Stomach (tissue), 9 donors: Measurements from ENCODE around the gene RNASEH2A. TPM values are rescaled to one million over a fixed set of nuclear protein-coding genes. Genes with fewer than 3 reads are reported as not detected.
A peak's percentile ranks its signal among the peaks of the same experiment; 100 is the strongest.

Source experiments
- DNase-seq, 2 donors: peaks; one replicate each; pipeline versions ENCODE4 v3.0.0 to v3.0.0-alpha.2; 2013 to 2019
- H3K27ac ChIP-seq, 5 donors: fragments of 200-600 bp in 4 of 5; sonication (generic) in 4 of 5; one replicate each; pipeline ENCODE4 v1.5.1; 2013 to 2019; ENCODE audit warnings: mild to moderate bottlenecking in 1 of 5, moderate library complexity in 1 of 5
- H3K27me3 ChIP-seq, 3 donors: fragments of 200-600 bp; sonication (generic); one replicate each; pipeline ENCODE4 v1.5.1; 2017 to 2019; ENCODE audit warnings: mixed run types in 1 of 3
- H3K36me3 ChIP-seq, 4 donors: fragments of 200-600 bp; sonication (generic); 1 replicate in 3 of 4; 2 replicates in 1 of 4; pipeline ENCODE4 v1.5.1; 2016 to 2019
- H3K4me1 ChIP-seq, 4 donors: fragments of 200-600 bp; sonication (generic); one replicate each; pipeline ENCODE4 v1.5.1; 2016 to 2019
- H3K4me3 ChIP-seq, 4 donors: fragments of 200-600 bp; sonication (generic) in 3 of 4; one replicate each; pipeline ENCODE4 v1.5.1; 2016 to 2019; ENCODE audit warnings: mild to moderate bottlenecking in 1 of 4
- H3K9me3 ChIP-seq, 4 donors: fragments of 200-600 bp; sonication (generic); one replicate each; pipeline ENCODE4 v1.5.1; 2016 to 2019
- CTCF ChIP-seq, 7 experiments: fragments of 450-650 bp in 4 of 7; fragments of 200-600 bp in 3 of 7; sonication (generic) in 3 of 7; IDR thresholded peaks; one replicate each; pipeline ENCODE4 v1.5.1; 2016 to 2019; ENCODE audit warnings: antibody characterized with exemption in 7 of 7, control low read depth in 2 of 7, mild to moderate bottlenecking in 1 of 7
- EP300 ChIP-seq: sonication (generic); formaldehyde crosslinking; IDR thresholded peaks from one replicate; pipeline ENCODE4 v1.6.1; 2017; ENCODE audit warnings: antibody characterized with exemption
- POLR2A ChIP-seq, 4 donors: fragments of 450-650 bp; IDR thresholded peaks; one replicate each; pipeline ENCODE4 v1.6.1; 2016; ENCODE audit warnings: antibody characterized with exemption in 4 of 4, control low read depth in 2 of 4, mild to moderate bottlenecking in 1 of 4, moderate library complexity in 1 of 4
- POLR2AphosphoS5 ChIP-seq, 3 donors: sonication (generic); formaldehyde crosslinking; IDR thresholded peaks; one replicate each; pipeline ENCODE4 v1.6.1; 2016; ENCODE audit warnings: antibody characterized with exemption in 3 of 3
- WGBS, 5 donors: extraction: QIAGEN DNeasy Blood & Tissue Kit in 3 of 5; methylation state at CpG; one replicate each; pipeline versions ENCODE4 v1.1.5 to v1.1.7; 2013 to 2018; 5-methylcytosine and 5-hydroxymethylcytosine counted together
- intact Hi-C: fragments of 100-400 bp; cut with DNase I; formaldehyde crosslinking; loops from one replicate; pipeline ENCODE4 v1.15.1; 2023; ENCODE audit warnings: low total_unique reads
- polyA plus RNA-seq, 3 donors: library from polyadenylated mRNA; stranded (reverse); fragments of 200-250 nt; gene quantifications; one replicate each; pipeline ENCODE4 v1.2.3, GENCODE V29; 2013
- total RNA-seq, 5 donors: library from RNA; depleted of rRNA; stranded (reverse); fragments of >200 nt; gene quantifications; one replicate each; pipeline versions ENCODE4 v1.1.0 to v1.2.3, GENCODE V29; 2014 to 2016
- donor health status: healthy with polysubstance abuse.
- donor health status: Bipolar disorder and iron deficiency.
- donor health status: healthy.

The RNASEH2A gene
- total and polyA plus RNA-seq, 8 donors, result 0.45 to 36.2 (median 6.3) TPM

GRCh38 chr19:12778905-12779161, 27.6 kb upstream of the RNASEH2A start:
- Histone ChIP-seq H3K36me3 (peaks cover 0 to 5% (median 0%) of the 10 kb centered on the region in 4 donors), H3K27me3 (no peaks in the 10 kb centered on the region), H3K4me1 (peaks cover 34 to 85% (median 70%) of the 10 kb centered on the region in 4 donors), H3K27ac (peak overlapping the region; percentile 95 to 100 (median 96)), H3K9me3 (no peaks in the 10 kb centered on the region), H3K4me3 (peak overlapping the region; percentile 57 to 68 (median 66))
- TF ChIP-seq CTCF (IDR thresholded peaks at IDR 0.05), result no peak
- TF ChIP-seq EP300, result no peak
- TF ChIP-seq POLR2A (IDR thresholded peaks at IDR 0.05), result no peak
- TF ChIP-seq POLR2AphosphoS5 (IDR thresholded peaks at IDR 0.05), result no peak
- DNase-seq, result no peak
- WGBS, 5 donors, result 43 to 63% (median 51%) methylated on average over 5 to 6 of the region's 6 CpGs
- intact Hi-C loops, result no loop called here

- H3K36me3 ChIP-seq, result peaks cover 0 to under 1% (median 0%) of the 10 kb centered on the region in 4 donors
- no peak for TF ChIP-seq CTCF (IDR thresholded peaks at IDR 0.05)
- peak; percentile 6 to 47 (median 32) for TF ChIP-seq POLR2AphosphoS5 (IDR thresholded peaks at IDR 0.05)
- H3K4me3 ChIP-seq, result peak overlapping the region; percentile 57 to 68 (median 66)
- peak in 1 of 2 donors; percentile 88 for DNase-seq
- no peaks in the 10 kb centered on the region for H3K9me3 ChIP-seq
- H3K27ac ChIP-seq, result peak overlapping the region; percentile 95 to 100 (median 96)
- WGBS, 5 donors, result 55 to 84% (median 66%) methylated on average over 12 to 15 of the region's 15 CpGs
- no peaks in the 10 kb centered on the region for H3K27me3 ChIP-seq
- peaks cover 40 to 85% (median 71%) of the 10 kb centered on the region in 4 donors for H3K4me1 ChIP-seq
- intact Hi-C loops, result no loop called here
Observed at GRCh38 chr19:12779162-12779993, 27.0 kb upstream of the RNASEH2A start.

GRCh38 chr19:12782174-12782423, 24.3 kb upstream of the RNASEH2A start:
- H3K27me3 ChIP-seq, result no peaks in the 10 kb centered on the region
- intact Hi-C loops, result no loop called here
- DNase-seq, result no peak
- peaks cover 66 to 91% (median 82%) of the 10 kb centered on the region in 4 donors for H3K4me1 ChIP-seq
- no peaks in the 10 kb centered on the region for H3K36me3 ChIP-seq
- TF ChIP-seq POLR2AphosphoS5 (IDR thresholded peaks at IDR 0.05) (peak in 1 of 3 donors; percentile 88), POLR2A (IDR thresholded peaks at IDR 0.05) (peak in 1 of 4 donors; percentile 48), CTCF (IDR thresholded peaks at IDR 0.05) (no peak)
- whole genome bisulfite sequencing, 5 donors, result 0 to 3% (median 1%) methylated on average over 12 of the region's 12 CpGs
- H3K9me3 ChIP-seq, result no peaks in the 10 kb centered on the region
- H3K27ac ChIP-seq, result peak overlapping the region; percentile 92 to 100 (median 95)
- peak overlapping the region; percentile 41 to 52 (median 50) for H3K4me3 ChIP-seq

GRCh38 chr19:12782424-12783290, 23.7 kb upstream of the RNASEH2A start:
- Histone ChIP-seq H3K27ac (peak overlapping the region; percentile 92 to 100 (median 95)), H3K9me3 (no peaks in the 10 kb centered on the region), H3K4me1 (peaks cover 66 to 92% (median 82%) of the 10 kb centered on the region in 4 donors), H3K36me3 (no peaks in the 10 kb centered on the region), H3K27me3 (no peaks in the 10 kb centered on the region), H3K4me3 (peak overlapping the region; percentile 41 to 52 (median 50))
- peak; percentile 80 to 96 for DNase-seq
- intact Hi-C loops, result no loop called here
- TF ChIP-seq POLR2AphosphoS5 (IDR thresholded peaks at IDR 0.05), result peak; percentile 2 to 94 (median 90)
- no peak for TF ChIP-seq CTCF (IDR thresholded peaks at IDR 0.05)
- peak; percentile 99 for TF ChIP-seq EP300
- peak in 1 of 4 donors; percentile 8 for TF ChIP-seq POLR2A (IDR thresholded peaks at IDR 0.05)
- WGBS, 5 donors, result 2 to 3% (median 2%) methylated on average over 51 to 88 of the region's 88 CpGs
